Measurements from ENCODE around the gene NEMP2.

Gene NEMP2

DNA sequence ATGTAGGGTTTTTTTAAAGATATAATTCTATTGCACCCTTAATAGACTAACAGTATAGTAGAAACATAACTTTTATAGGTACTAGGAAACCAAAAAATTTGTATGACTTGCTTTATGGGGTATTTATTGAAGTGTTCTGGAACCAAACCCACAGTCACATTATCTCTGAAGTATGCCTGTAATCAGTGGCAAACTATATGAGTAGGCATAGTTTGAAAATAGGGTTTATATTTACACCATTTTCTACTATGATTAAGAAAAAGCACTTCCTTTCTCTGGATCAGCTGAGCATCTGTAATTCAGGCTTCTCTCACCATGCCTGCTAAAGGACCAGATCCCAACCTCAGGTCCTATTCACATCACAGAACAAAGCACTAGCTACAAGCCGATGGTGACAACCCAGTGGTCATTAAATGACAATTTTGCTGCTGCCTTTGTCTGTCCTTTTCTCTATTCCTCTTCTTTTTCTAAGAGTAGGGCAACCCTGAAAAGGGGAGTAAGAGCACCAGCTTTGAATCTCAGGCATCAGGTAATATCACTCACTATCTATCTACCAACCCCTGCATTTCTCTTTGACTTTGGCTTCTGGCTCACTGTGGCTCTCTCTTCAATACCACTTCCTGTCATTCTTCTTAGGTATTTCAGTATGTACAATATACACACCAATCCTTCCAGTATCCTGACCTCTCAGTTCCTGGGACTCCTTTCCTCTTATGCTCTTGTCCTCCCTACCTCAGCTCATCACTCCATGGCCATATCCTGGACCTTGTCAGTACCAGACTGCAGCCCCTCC lies 14.4 kb downstream of the NEMP2 start:
- no peak for DNase-seq (ENCODE audit: low spot score)
- TF ChIP-seq, protein P1, sequence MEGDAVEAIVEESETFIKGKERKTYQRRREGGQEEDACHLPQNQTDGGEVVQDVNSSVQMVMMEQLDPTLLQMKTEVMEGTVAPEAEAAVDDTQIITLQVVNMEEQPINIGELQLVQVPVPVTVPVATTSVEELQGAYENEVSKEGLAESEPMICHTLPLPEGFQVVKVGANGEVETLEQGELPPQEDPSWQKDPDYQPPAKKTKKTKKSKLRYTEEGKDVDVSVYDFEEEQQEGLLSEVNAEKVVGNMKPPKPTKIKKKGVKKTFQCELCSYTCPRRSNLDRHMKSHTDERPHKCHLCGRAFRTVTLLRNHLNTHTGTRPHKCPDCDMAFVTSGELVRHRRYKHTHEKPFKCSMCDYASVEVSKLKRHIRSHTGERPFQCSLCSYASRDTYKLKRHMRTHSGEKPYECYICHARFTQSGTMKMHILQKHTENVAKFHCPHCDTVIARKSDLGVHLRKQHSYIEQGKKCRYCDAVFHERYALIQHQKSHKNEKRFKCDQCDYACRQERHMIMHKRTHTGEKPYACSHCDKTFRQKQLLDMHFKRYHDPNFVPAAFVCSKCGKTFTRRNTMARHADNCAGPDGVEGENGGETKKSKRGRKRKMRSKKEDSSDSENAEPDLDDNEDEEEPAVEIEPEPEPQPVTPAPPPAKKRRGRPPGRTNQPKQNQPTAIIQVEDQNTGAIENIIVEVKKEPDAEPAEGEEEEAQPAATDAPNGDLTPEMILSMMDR (IDR thresholded peaks at IDR 0.05; ENCODE audit: extremely low read depth, insufficient read depth, missing control alignments) = no peak
- in situ Hi-C loops (cut with MboI; ENCODE audit: low pct_unique_long_range_greater_than_20kb, low sequenced_read_pairs, unreplicated experiment) = loop anchor here (10.0 kb wide), 2 partner anchors 135 to 435 kb away; no protein-coding TSS in a partner anchor

GRCh38 chr2:190517468-190517867 lies 17.1 kb downstream of the NEMP2 start:
- DNase-seq (ENCODE audit: low spot score) = no peak
- TF ChIP-seq, protein P1 (IDR thresholded peaks at IDR 0.05; ENCODE audit: extremely low read depth, insufficient read depth, missing control alignments) = no peak
- in situ Hi-C loops (cut with MboI; ENCODE audit: low pct_unique_long_range_greater_than_20kb, low sequenced_read_pairs, unreplicated experiment) = loop anchor here (10.0 kb wide), 2 partner anchors 133 to 433 kb away; no protein-coding TSS in a partner anchor

DNA sequence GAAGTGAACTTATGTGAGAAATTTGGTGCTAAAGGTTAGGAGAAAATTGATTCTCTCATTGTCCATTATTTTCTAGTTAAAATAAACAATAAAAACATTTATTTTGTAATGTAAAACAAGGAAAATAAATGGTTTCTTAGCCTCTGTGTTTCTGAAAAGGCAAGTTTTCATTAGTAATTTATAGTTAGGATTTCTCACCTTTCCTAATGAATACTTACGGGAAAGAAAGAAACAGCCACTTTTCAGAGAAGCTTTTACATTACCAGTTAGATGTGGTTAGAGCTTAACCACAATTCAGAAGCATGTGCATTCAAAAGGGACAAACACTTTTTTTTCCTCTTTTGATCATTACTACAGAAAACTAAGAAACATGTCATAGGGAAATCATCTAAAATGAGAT lies 18.8 kb downstream of the NEMP2 start:
- TF ChIP-seq, protein P1 (IDR thresholded peaks at IDR 0.05; ENCODE audit: extremely low read depth, insufficient read depth, missing control alignments) = no peak
- no peak for DNase-seq (ENCODE audit: low spot score)
- in situ Hi-C loops (cut with MboI; ENCODE audit: low pct_unique_long_range_greater_than_20kb, low sequenced_read_pairs, unreplicated experiment) = loop anchor here (10.0 kb wide), 2 partner anchors 131 to 431 kb away; no protein-coding TSS in a partner anchor

DNA sequence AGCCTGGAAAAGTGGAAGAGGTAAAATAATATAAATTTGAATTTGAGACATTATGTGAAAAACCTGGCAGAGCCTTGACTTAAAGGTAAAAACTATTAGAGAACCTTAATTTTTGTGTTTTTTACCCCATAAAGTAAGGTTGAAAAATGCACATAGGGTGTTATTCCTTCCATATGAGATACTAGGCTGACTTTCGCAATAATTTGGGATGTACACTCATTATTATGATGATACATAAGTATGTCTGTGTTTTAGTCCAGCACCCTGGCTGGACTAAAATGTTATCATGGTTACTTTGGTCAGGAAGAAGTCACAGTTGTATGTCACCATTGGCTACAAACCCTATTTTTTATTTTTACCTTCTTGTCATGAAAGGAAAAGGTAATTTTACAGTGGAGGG lies 19.8 kb downstream of the NEMP2 start:
- TF ChIP-seq, protein P1 (IDR thresholded peaks at IDR 0.05; ENCODE audit: extremely low read depth, insufficient read depth, missing control alignments) = no peak
- in situ Hi-C loops (cut with MboI; ENCODE audit: low pct_unique_long_range_greater_than_20kb, low sequenced_read_pairs, unreplicated experiment) = loop anchor here (10.0 kb wide), 2 partner anchors 130 to 430 kb away; no protein-coding TSS in a partner anchor
- no peak for DNase-seq (ENCODE audit: low spot score)

DNA sequence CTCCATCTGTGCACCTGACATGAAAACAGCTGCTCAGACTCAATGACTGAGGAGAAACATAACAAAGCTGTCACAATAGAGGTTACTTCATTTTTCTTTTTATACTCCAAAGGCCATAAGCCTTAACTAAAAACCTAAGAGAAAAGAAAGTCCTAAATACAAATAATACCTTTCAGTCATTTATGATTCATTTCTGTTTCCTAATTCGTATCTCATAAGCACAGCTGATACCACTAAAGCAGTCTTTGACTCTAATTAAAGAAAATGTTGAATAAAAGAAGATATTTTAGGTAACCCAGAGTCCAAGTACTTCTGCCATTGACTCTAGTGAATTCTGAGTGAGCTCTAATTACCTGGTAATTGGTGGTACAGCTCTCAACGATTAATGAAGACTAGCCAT lies 20.6 kb downstream of the NEMP2 start:
- DNase-seq (ENCODE audit: low spot score) = no peak

DNA sequence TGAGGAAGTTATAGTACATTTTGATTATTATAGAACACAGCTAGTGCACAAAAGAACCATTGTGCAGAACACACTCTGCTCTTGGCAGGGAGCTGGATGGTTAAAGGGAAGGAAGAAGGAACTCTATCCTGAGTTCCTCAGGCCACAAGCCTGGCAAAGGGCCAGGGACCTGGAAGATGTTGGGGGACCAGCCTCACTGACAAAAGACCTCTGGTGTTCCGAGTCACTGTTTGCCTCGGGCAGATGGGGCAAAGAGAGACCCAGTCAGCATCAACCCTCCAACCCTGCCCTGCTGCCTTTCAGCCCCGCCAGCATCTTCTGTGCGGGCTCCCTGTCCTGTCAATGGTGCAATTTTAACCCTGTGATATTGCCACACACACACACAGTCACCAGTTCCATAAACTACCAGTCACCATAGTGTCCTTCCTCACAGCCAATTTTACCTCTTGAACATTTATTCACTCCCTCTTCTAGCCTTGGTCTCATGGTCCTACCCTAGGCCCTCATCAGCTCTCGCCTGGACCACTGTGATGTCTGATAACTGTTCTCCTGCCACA lies 21.9 kb downstream of the NEMP2 start:
- TF ChIP-seq, protein P1 (IDR thresholded peaks at IDR 0.05; ENCODE audit: extremely low read depth, insufficient read depth, missing control alignments) = no peak
- in situ Hi-C loops (cut with MboI; ENCODE audit: low pct_unique_long_range_greater_than_20kb, low sequenced_read_pairs, unreplicated experiment) = loop anchor here (10.0 kb wide), 2 partner anchors 128 to 428 kb away; no protein-coding TSS in a partner anchor
- DNase-seq (ENCODE audit: low spot score) = no peak

More for the DNA sequence above, 20.6 kb downstream of the NEMP2 start:
- TF ChIP-seq, protein P1 (IDR thresholded peaks at IDR 0.05; ENCODE audit: extremely low read depth, insufficient read depth, missing control alignments) = no peak
- in situ Hi-C loops (cut with MboI; ENCODE audit: low pct_unique_long_range_greater_than_20kb, low sequenced_read_pairs, unreplicated experiment) = loop anchor here (10.0 kb wide), 2 partner anchors 129 to 429 kb away; no protein-coding TSS in a partner anchor

Measured in GM13977 (cell line).